Keratinocyte (primary cell): Measurements from ENCODE around the gene HINFP. TPM values are rescaled to one million over a fixed set of nuclear protein-coding genes. Genes with fewer than 3 reads are reported as not detected.

Experiments
- DNase-seq: peaks from one replicate; pipeline ENCODE4 v3.0.0-alpha.2; 2011; ENCODE audit warnings: low read depth, missing footprints, low spot score
- FAIRE-seq: peaks from 2 replicates; lab custom pipeline; 2011; peaks lifted over from hg19 to GRCh38; lab: Jason Lieb, UNC
- H2AFZ ChIP-seq: 2 replicates; pipeline ENCODE4 v1.6.0; 2012; ENCODE audit warnings: low read length, control low read depth, inconsistent platforms; ENCODE audit not compliant: control insufficient read depth
- H3K27ac ChIP-seq: 2 replicates; pipeline ENCODE4 v1.5.1; 2011; ENCODE audit warnings: low read length; ENCODE audit not compliant: control insufficient read depth, insufficient read depth
- H3K27me3 ChIP-seq: 3 replicates; pipeline ENCODE4 v1.6.0; 2011; ENCODE audit warnings: low read length; ENCODE audit not compliant: control insufficient read depth, insufficient read depth; ENCODE audit errors: extremely low read depth
- H3K36me3 ChIP-seq, 2 experiments: 2 replicates in 1 of 2; 3 replicates in 1 of 2; pipeline ENCODE4 v1.5.1; 2011; ENCODE audit warnings: low read length in 2 of 2, mild to moderate bottlenecking in 1 of 2; ENCODE audit not compliant: control insufficient read depth in 2 of 2, insufficient read depth in 2 of 2; ENCODE audit errors: extremely low read depth in 1 of 2
- H3K4me1 ChIP-seq: 3 replicates; pipeline ENCODE4 v1.5.1; 2011; ENCODE audit warnings: low read length; ENCODE audit not compliant: control insufficient read depth, insufficient read depth; ENCODE audit errors: extremely low read depth
- H3K4me2 ChIP-seq: 3 replicates; pipeline ENCODE4 v1.6.0; 2011; ENCODE audit warnings: low read depth, low read length; ENCODE audit not compliant: control insufficient read depth, insufficient read depth; ENCODE audit errors: extremely low read depth
- H3K4me3 ChIP-seq, 3 experiments: fragments of 200-600 bp in 1 of 3; sonication (generic) in 1 of 3; 2 replicates in 2 of 3; 3 replicates in 1 of 3; pipeline ENCODE4 v1.5.1; 2011 to 2016; ENCODE audit warnings: low read length in 3 of 3, mild to moderate bottlenecking in 3 of 3, control low read depth in 2 of 3, inconsistent platforms in 1 of 3, low read depth in 1 of 3, mixed read lengths in 1 of 3, mixed run types in 1 of 3, moderate library complexity in 1 of 3; ENCODE audit not compliant: control insufficient read depth in 2 of 3, insufficient read depth in 2 of 3; ENCODE audit errors: extremely low read depth in 1 of 3
- H3K79me2 ChIP-seq: 2 replicates; pipeline ENCODE4 v1.6.0; 2012; ENCODE audit warnings: low read length; ENCODE audit not compliant: control insufficient read depth, insufficient read depth
- H3K9ac ChIP-seq: 3 replicates; pipeline ENCODE4 v1.6.0; 2011; ENCODE audit warnings: low read length; ENCODE audit not compliant: control insufficient read depth, insufficient read depth; ENCODE audit errors: extremely low read depth
- H3K9me1 ChIP-seq: 3 replicates; pipeline ENCODE4 v1.6.0; 2011; ENCODE audit warnings: low read length; ENCODE audit not compliant: control insufficient read depth, insufficient read depth; ENCODE audit errors: extremely low read depth
- H3K9me3 ChIP-seq: 2 replicates; pipeline ENCODE4 v1.5.1; 2012; ENCODE audit warnings: low read depth, low read length; ENCODE audit not compliant: control insufficient read depth
- H4K20me1 ChIP-seq: 3 replicates; pipeline ENCODE4 v1.6.0; 2011; ENCODE audit warnings: low read length; ENCODE audit not compliant: control insufficient read depth, insufficient read depth; ENCODE audit errors: extremely low read depth
- EZH2 ChIP-seq: IDR thresholded peaks from one replicate; pipeline ENCODE4 v1.6.1; 2012; ENCODE audit warnings: inconsistent platforms, mild to moderate bottlenecking, low read length, moderate library complexity
- dilution Hi-C: fragments of 300-500 bp; cut with MboI; formaldehyde crosslinking; loops from one replicate; pipeline ENCODE4 v1.7.0; 2020; ENCODE audit warnings: low sequenced_read_pairs; ENCODE audit not compliant: extremely low pct_ligation_motif_present
- polyA plus RNA-seq, 5 experiments: library from polyadenylated mRNA; depleted of rRNA in 3 of 5; stranded (reverse) in 3 of 5; stranded (forward) in 1 of 5; unstranded in 1 of 5; fragments of >200 nt; gene quantifications; 1 replicate in 1 of 5; 2 replicates in 3 of 5; 3 replicates in 1 of 5; pipeline versions ENCODE4 v1.2.1 to v1.2.3, GENCODE V29; 2011 to 2012; ENCODE audit warnings: missing spikeins in 2 of 5, low read depth in 1 of 5, low replicate concordance in 1 of 5
- TF ChIP-seq, protein P1 (sequence below), 3 experiments: IDR thresholded peaks in 1 of 3; conservative IDR thresholded peaks in 1 of 3; optimal IDR thresholded peaks in 1 of 3; 2 replicates in 2 of 3; 3 replicates in 1 of 3; pipeline versions ENCODE3 to v1.5.1; 2011; ENCODE audit warnings: low read length in 3 of 3, mild to moderate bottlenecking in 3 of 3, moderate library complexity in 2 of 3, control low read depth in 1 of 3, inconsistent platforms in 1 of 3; ENCODE audit not compliant: insufficient read depth in 2 of 3; ENCODE audit errors: extremely low read depth in 1 of 3

Gene HINFP
- polyA plus RNA-seq, 1 donor (not counting 4 experiments of a cell fraction or from before 2014, with no cell fraction given): 15.6 TPM

DNA sequence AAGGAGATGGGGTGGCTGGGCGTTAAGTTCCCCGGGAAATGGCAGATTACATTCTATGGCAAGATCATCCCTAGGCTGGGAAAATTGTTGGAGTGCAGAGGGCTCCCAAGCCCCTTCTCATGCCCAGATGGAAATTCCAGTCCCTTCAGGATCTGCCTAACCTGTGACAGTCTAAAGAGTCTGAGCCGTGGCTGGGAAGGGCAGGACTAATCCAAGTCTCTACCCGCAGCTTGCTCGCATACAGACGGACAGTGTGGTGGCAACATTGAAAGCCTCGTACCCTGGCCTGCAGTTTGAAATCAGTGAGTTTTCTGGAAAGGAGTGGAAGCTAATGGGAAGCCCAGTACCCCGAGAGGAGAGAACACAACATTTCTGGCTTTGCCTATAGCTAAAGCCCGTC, 33.0 kb upstream of the HINFP start:
- dilution Hi-C loops: no loop called here
- H3K4me3 ChIP-seq: no peak overlapping the region
- no peak overlapping the region for H3K4me2 ChIP-seq
- no peaks in the 10 kb centered on the region for H3K9me1 ChIP-seq
- TF ChIP-seq EZH2: no peak
- TF ChIP-seq, protein P1, sequence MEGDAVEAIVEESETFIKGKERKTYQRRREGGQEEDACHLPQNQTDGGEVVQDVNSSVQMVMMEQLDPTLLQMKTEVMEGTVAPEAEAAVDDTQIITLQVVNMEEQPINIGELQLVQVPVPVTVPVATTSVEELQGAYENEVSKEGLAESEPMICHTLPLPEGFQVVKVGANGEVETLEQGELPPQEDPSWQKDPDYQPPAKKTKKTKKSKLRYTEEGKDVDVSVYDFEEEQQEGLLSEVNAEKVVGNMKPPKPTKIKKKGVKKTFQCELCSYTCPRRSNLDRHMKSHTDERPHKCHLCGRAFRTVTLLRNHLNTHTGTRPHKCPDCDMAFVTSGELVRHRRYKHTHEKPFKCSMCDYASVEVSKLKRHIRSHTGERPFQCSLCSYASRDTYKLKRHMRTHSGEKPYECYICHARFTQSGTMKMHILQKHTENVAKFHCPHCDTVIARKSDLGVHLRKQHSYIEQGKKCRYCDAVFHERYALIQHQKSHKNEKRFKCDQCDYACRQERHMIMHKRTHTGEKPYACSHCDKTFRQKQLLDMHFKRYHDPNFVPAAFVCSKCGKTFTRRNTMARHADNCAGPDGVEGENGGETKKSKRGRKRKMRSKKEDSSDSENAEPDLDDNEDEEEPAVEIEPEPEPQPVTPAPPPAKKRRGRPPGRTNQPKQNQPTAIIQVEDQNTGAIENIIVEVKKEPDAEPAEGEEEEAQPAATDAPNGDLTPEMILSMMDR (optimal IDR thresholded peaks at IDR 0.05 in 1 of 3, IDR thresholded peaks at IDR 0.05 in 1 of 3, conservative IDR thresholded peaks at IDR 0.05 in 1 of 3; ENCODE audit: extremely low read depth in 1 of 3, insufficient read depth in 2 of 3, low read length in 3 of 3): no peak
- H3K79me2 ChIP-seq: peaks cover 32% of the 10 kb centered on the region
- H3K27me3 ChIP-seq: no peaks in the 10 kb centered on the region
- no peak overlapping the region for H3K9ac ChIP-seq
- H2AFZ ChIP-seq: no peak overlapping the region
- DNase-seq (no peak), FAIRE-seq (no peak)
- H4K20me1 ChIP-seq: no peaks in the 10 kb centered on the region
- peaks cover 24 to 25% of the 10 kb centered on the region in 2 experiments for H3K36me3 ChIP-seq
- no peak overlapping the region for H3K27ac ChIP-seq
- H3K4me1 ChIP-seq: peaks cover 33% of the 10 kb centered on the region
- no peaks in the 10 kb centered on the region for H3K9me3 ChIP-seq

DNA sequence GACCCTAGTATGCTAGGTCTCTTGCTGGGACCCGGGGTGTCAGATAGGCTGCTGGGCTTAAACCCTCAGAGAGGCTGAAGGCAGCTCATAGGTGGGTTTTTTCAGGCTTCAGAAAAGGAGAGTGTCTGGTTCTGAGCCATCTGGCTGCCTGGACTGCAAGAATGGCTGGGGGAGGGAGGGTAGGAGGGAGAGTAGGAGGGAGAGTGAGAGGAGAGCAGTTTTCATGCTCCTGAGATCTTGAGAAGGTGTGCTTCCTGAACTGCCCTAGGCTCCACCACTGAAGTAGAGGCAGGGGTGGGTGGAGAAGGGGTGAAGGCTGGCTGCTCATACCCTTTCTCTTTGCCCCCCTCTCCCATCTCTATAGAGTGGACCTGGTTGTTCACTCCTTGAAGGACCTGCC, 32.1 kb upstream of the HINFP start:
- H2AFZ ChIP-seq: no peak overlapping the region
- no peak overlapping the region for H3K4me3 ChIP-seq
- H3K79me2 ChIP-seq: peaks cover 42% of the 10 kb centered on the region
- H3K9me3 ChIP-seq: no peaks in the 10 kb centered on the region
- TF ChIP-seq, protein P1 (optimal IDR thresholded peaks at IDR 0.05 in 1 of 3, IDR thresholded peaks at IDR 0.05 in 1 of 3, conservative IDR thresholded peaks at IDR 0.05 in 1 of 3; ENCODE audit: extremely low read depth in 1 of 3, insufficient read depth in 2 of 3, low read length in 3 of 3): no peak
- no peak for TF ChIP-seq EZH2
- dilution Hi-C loops: no loop called here
- DNase-seq: no peak
- no peaks in the 10 kb centered on the region for H3K27me3 ChIP-seq
- peaks cover 36% of the 10 kb centered on the region for H3K4me1 ChIP-seq
- no peak for FAIRE-seq
- H3K9ac ChIP-seq: no peak overlapping the region
- no peaks in the 10 kb centered on the region for H4K20me1 ChIP-seq
- peaks cover 24 to 25% of the 10 kb centered on the region in 2 experiments for H3K36me3 ChIP-seq
- H3K4me2 ChIP-seq: no peak overlapping the region
- H3K27ac ChIP-seq: no peak overlapping the region
- no peaks in the 10 kb centered on the region for H3K9me1 ChIP-seq
